ENCODE measurements around the gene METTL21A. TPM values are rescaled to one million over a fixed set of nuclear protein-coding genes. Genes with fewer than 3 reads are reported as not detected.

METTL21A gene
- total and polyA plus RNA-seq, 2 of the 13 experiments (the other 11 are each of a cell fraction or from before 2014, with no cell fraction given) = 42.4 to 61.2 TPM

DNA sequence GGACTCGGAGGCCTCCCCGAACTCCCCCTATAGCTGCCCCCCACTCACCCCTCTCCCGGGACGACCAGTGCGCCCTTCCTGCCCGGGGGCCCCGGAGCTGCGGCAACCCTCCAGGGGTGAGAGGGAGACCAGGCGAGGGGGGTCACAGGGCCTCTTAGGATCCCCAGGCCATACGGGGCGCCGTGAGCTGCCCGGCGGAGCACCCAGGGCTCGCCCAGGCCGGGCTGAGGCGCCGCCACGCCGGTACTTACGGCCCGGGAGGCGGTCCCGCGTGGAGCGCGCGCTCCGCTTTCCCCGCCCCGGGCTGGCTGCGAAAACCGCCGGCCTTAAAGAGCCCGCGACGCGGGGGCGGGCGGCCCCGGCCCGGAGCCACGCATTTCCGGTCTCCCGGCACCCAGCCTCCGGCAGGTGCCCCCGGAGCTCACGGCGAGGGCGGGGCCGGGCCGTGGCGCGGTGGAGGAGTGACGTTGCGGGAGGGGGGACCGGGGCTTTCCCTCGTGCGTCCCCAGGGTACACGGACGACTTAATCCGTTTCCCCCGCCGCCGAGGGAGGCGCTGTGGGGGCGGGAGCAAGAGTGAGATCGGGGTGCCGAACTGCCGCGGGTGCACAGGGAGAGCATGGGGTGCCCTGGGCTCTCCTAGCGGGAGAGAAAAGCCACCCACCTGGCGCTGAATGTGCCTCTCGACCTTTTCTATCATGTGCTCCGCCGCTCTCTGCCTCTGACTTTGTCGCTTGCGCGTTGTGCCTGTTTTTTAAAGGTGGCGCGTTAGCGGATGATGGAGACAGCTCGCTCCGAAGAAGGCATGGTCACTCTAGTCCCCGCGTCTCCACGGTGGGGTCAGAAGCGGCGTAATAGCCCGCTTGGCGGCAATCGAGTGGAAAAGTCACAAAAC lies at the start of gene METTL21A (continued):
- TF ChIP-seq ZFP41 (CRISPR knock-in tag; IDR thresholded peaks at IDR 0.05; ENCODE audit: borderline replicate concordance) (no peak), TGIF2 (CRISPR knock-in tag; IDR thresholded peaks at IDR 0.05) (peak; percentile 49; the same call in 1 of the 2 replicates), TCF7 (IDR thresholded peaks at IDR 0.05; ENCODE audit: low read depth) (no peak), SMAD1 (CRISPR knock-in tag; IDR thresholded peaks at IDR 0.05; ENCODE audit: borderline replicate concordance, low read depth) (no peak), EP300 (IDR thresholded peaks at IDR 0.05; ENCODE audit: low read depth in 2 of 2, low read length in 2 of 2) (peak in 1 of 2 experiments; percentile 68; a peak in 3 of 4 replicates), EP300 (CRISPR knock-in tag; IDR thresholded peaks at IDR 0.05; ENCODE audit: borderline replicate concordance) (peak; percentile 46; the same call in 1 of the 2 replicates), ZNF263 (CRISPR knock-in tag; IDR thresholded peaks at IDR 0.05) (no peak; the same call in 1 of the 2 replicates), ZNF776 (CRISPR knock-in tag; IDR thresholded peaks at IDR 0.05) (peak; percentile 91; the same call in 1 of the 2 replicates), ZNF546 (CRISPR knock-in tag; conservative IDR thresholded peaks at IDR 0.05) (0 out of 2 replicates have a peak, but pooled peaks have one; percentile 51), HMG20B (CRISPR knock-in tag; conservative IDR thresholded peaks at IDR 0.05) (peak; percentile 53; the same call in 1 of the 2 replicates), ARNTL (CRISPR knock-in tag; IDR thresholded peaks at IDR 0.05) (0 out of 2 replicates have a peak, but pooled peaks have one; percentile 89), MAZ (IDR thresholded peaks at IDR 0.05; ENCODE audit: borderline replicate concordance, low read depth, low read length) (peak; percentile 99), MAZ (CRISPR knock-in tag; IDR thresholded peaks at IDR 0.05; ENCODE audit: low read depth) (peak; percentile 99), ZNF850 (CRISPR knock-in tag; conservative IDR thresholded peaks at IDR 0.05) (0 out of 2 replicates have a peak, but pooled peaks have one; percentile 89)
- TF ChIP-seq, protein P1, sequence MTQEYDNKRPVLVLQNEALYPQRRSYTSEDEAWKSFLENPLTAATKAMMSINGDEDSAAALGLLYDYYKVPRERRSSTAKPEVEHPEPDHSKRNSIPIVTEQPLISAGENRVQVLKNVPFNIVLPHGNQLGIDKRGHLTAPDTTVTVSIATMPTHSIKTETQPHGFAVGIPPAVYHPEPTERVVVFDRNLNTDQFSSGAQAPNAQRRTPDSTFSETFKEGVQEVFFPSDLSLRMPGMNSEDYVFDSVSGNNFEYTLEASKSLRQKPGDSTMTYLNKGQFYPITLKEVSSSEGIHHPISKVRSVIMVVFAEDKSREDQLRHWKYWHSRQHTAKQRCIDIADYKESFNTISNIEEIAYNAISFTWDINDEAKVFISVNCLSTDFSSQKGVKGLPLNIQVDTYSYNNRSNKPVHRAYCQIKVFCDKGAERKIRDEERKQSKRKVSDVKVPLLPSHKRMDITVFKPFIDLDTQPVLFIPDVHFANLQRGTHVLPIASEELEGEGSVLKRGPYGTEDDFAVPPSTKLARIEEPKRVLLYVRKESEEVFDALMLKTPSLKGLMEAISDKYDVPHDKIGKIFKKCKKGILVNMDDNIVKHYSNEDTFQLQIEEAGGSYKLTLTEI (CRISPR knock-in tag; conservative IDR thresholded peaks at IDR 0.05) = no peak
- TF ChIP-seq, protein P2, sequence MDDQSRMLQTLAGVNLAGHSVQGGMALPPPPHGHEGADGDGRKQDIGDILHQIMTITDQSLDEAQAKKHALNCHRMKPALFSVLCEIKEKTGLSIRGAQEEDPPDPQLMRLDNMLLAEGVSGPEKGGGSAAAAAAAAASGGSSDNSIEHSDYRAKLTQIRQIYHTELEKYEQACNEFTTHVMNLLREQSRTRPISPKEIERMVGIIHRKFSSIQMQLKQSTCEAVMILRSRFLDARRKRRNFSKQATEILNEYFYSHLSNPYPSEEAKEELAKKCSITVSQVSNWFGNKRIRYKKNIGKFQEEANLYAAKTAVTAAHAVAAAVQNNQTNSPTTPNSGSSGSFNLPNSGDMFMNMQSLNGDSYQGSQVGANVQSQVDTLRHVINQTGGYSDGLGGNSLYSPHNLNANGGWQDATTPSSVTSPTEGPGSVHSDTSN (CRISPR knock-in tag; IDR thresholded peaks at IDR 0.05; ENCODE audit: borderline replicate concordance) = no peak
- TF ChIP-seq, protein P3, sequence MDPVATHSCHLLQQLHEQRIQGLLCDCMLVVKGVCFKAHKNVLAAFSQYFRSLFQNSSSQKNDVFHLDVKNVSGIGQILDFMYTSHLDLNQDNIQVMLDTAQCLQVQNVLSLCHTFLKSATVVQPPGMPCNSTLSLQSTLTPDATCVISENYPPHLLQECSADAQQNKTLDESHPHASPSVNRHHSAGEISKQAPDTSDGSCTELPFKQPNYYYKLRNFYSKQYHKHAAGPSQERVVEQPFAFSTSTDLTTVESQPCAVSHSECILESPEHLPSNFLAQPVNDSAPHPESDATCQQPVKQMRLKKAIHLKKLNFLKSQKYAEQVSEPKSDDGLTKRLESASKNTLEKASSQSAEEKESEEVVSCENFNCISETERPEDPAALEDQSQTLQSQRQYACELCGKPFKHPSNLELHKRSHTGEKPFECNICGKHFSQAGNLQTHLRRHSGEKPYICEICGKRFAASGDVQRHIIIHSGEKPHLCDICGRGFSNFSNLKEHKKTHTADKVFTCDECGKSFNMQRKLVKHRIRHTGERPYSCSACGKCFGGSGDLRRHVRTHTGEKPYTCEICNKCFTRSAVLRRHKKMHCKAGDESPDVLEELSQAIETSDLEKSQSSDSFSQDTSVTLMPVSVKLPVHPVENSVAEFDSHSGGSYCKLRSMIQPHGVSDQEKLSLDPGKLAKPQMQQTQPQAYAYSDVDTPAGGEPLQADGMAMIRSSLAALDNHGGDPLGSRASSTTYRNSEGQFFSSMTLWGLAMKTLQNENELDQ (CRISPR knock-in tag; IDR thresholded peaks at IDR 0.05; ENCODE audit: borderline replicate concordance) = no peak
- TF ChIP-seq, protein P4, sequence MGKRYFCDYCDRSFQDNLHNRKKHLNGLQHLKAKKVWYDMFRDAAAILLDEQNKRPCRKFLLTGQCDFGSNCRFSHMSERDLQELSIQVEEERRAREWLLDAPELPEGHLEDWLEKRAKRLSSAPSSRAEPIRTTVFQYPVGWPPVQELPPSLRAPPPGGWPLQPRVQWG (CRISPR knock-in tag; IDR thresholded peaks at IDR 0.05; ENCODE audit: borderline replicate concordance, low read depth) = no peak
- TF ChIP-seq, protein P5, sequence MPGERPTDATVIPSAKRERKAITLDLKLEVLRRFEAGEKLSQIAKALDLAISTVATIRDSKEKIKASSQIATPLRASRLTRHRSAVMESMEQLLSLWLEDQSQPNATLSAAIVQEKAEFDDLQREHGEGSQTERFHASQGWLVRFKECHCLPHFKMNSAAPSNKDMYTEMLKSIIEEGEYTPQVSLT (CRISPR knock-in tag; IDR thresholded peaks at IDR 0.05; ENCODE audit: borderline replicate concordance, low read depth) = peak; percentile 91; the same call in 1 of the 2 replicates

Measured in HepG2 (cell line).